ENCODE results near the gene ANG. TPM values are rescaled to one million over a fixed set of nuclear protein-coding genes. Genes with fewer than 3 reads are reported as not detected.
A peak's percentile ranks its signal among the peaks of the same experiment; 100 is the strongest.

The ANG gene
- polyA plus RNA-seq, 4 donors, result 2.9 to 5.0 (median 3.7) TPM

DNA sequence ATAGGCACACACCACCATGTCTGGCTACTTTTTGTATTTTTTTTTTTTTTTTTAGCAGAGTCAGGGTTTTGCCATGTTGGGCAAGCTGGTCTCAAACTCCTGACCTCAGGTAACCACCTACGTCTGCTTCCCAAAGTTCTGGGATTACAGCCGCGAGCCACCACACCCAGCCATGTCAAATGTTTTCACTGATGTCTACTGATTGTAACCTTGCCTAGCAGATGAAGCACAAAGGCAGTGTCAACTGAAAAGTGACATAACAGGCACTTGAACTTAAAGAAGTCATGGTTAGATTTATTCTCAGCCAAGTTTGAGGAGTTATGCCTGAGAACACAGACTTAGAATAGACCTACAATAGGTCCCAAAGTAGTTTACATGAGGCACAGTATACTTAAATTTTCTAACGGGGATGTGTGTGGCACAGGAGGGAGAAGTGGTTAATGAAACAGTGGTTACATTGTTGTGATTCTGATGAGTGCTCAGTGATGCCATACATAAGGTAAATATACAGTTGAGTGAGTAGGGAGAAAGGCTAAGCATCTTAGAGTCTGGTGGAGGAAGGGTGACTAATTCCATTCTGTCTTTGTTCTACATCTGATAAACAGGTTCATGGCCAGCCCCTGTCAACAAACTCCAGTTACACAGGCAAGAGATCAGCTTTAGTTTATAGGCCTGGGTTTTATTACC, 16.8 kb upstream of the ANG start:
- no peak for DNase-seq (ENCODE audit: low read depth in 4 of 4, low spot score in 2 of 4)

DNA sequence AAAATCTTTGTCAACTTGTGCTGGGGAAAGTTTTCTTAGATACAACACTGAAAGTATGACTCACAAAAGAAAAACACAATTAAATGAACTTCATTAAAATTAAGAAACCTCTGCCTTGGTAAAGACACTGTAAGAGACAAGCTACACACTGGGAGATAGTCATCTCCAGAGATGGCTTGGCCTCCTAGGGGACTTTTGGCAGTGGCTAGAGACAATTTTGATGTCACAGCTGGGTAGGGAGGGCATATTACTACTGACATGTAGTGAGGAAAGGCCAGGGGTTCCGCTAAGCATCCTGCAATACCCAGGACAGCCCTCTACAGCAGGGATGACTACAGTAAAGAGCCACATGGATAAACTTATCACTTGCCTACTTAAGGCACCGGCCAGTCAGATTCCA, 12.9 kb upstream of the ANG start:
- no peak for DNase-seq (ENCODE audit: low read depth in 4 of 4, low spot score in 2 of 4)

DNA sequence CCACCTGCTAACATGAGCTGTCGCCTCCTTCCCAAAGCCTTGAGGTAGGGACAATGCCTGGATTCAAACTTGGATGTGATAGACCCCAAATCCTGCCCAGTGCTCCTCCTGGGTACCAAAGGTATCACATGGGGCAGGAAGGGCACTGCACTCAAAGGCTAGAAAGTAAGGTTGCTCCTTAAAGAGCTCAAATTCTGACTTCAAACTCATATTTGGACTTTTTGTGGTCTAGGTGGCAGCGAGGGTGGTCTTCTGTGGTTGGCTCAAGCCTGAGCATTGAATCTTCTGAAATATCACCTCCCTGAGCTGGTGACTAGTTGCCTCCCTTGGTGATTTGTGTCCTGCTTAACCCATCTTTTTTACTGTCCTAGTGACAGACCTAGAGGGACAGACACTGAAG, 12.5 kb upstream of the ANG start:
- DNase-seq (ENCODE audit: low read depth in 4 of 4, low spot score in 2 of 4), result no peak

DNA sequence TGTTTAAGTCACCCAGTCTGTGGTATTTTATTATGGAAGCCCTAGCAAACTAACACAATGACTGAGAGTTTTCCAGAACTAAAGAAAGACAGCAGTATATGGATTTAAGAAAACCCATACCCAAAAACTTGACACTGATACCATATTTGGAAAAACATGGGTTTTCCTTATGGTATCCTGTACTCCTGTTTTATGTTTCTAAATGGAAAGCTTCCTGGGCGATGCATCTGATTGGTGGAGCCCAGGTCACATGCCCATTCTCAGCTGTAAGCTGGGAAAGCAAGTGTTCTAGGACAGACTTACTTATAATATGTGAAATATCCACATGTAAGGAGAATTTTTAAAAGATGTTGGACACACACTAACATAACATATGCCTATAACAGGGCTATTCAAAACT, 8.7 kb upstream of the ANG start:
- no peak for DNase-seq (ENCODE audit: low read depth in 4 of 4, low spot score in 2 of 4)

DNA sequence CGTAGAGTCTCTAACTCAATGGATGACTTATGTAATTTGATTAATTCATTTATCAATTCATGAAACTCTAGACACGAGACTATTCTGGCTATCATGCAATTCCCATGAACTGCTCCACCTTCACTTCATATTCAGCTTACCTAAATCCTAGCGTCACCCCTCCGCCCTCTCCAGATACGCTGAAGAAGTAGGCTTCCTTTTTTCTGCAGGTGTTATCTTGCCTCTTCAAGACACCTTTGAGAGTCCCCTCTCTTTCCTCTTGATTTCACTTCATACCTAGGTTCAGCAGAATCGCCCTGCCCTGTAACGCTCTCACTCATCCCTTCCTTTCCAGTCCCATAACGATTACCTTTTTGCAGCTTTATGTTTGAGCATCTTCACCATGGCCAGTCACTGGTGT, 8.2 kb upstream of the ANG start:
- DNase-seq (ENCODE audit: low read depth in 4 of 4, low spot score in 2 of 4), result no peak

DNA sequence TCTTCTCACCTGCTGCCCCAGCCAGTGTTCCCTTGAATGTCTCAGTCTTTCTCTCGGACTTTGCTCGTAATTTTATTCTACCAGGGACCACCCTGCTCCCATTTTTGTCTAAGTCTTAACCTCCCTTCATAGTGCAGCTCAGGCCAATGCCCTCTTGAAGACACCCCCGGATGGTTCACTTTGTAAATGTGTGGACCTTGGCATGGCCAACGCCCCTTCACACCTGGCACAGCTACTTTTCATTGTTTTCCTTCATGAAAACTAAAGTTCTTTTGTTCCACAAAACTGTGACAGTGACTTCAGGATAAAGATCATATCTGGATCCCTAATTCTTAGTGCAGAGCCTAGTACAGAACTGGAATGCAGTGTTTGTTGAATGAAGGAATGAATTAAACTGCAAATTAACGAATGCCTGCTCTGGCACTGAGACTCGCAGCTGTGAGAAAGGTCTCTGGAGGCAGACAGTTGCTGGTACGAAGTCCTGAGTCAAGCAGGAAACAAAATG, 7.7 kb upstream of the ANG start:
- no peak for DNase-seq (ENCODE audit: low read depth in 4 of 4, low spot score in 2 of 4)

DNA sequence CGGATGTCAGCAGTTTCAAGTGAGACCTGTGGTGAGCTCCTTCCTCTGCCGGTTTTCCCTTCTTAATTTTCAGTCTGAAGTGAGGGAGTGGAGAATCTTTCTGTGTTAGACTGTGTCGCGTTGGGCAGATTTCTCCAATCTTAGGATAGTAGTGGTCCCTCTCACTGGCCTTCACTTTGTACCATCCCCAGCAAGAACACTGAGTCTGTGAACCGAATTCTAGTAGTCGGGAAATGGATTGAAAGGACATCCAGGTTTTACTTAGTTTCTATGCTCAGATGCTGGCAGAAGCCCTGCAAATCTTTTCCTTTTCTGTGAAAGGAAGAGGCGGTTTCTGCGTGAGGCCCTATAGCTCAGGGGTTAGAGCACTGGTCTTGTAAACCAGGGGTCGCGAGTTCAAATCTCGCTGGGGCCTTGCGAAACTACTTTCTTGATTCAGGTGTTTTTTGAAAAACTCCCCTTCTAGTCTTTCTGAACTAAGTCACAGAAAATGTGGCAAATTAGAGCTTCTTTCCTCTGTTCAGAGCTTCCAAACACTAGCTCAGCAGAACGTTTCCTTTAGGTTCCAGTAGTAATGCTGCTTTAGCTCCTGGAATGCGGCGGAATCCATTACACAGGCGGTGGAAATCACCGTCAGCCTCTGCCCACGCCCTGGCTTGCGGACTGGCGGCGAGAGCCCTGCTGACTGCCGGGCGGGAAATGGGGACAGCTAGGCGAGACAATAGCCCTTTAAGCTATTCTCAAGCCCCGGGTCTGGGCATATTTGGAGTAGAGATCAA, 7.0 kb upstream of the ANG start:
- peak; percentile 78 to 93 (median 82) for DNase-seq (ENCODE audit: low read depth in 4 of 4, low spot score in 2 of 4)

DNA sequence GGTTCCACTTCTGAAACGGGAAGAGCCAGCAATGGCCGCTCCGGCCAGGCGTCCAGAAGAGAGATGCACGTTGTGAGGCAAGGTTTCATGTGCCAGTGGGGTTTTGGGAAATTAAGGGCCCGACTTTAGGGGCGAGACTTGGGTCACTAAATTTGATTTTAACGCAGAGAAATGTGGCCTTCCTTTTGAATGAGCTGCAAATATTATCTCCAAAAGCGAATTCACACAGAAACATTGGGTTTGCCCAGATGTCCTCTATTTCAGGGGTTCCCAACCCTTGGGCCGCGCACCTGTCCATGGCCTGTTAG, 6.5 kb upstream of the ANG start:
- peak in 2 of 4 donors; percentile 41 to 70 for DNase-seq (ENCODE audit: low read depth in 4 of 4, low spot score in 2 of 4)

DNA sequence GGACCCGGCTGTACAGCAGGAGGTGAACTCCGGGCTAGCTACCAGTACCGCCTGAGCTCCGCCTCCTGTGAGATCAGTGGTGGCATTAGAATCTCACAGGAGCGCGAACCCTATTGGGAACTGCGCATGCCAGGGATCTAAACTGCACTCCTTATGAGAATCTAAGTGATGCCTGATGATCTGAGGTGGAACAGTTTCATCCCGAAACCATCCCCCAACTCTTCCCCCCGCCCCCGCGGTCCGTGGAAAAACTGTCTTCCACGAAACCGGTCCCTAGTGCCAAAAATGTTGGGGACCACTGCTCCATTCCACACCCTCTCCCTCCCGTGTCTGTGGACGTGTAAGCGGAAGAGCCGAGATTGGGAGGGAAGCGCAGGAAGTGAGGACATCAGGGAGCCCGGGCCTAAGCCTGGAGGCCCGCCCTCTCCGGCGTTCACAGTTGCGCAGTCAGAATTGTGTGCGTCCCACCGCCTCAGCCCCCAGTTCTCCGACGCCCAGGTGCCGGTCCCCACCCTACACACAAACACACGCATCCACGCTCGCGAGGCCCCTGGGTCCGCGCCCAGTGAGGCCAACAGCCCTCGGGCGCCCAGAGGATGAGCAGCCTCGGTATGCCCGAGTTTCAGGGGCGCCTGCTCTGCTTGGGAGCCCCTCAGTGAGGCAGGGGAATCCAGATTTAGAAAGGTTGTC, 6.0 kb upstream of the ANG start:
- peak; percentile 86 to 97 (median 90) for DNase-seq (ENCODE audit: low read depth in 4 of 4, low spot score in 2 of 4)

DNA sequence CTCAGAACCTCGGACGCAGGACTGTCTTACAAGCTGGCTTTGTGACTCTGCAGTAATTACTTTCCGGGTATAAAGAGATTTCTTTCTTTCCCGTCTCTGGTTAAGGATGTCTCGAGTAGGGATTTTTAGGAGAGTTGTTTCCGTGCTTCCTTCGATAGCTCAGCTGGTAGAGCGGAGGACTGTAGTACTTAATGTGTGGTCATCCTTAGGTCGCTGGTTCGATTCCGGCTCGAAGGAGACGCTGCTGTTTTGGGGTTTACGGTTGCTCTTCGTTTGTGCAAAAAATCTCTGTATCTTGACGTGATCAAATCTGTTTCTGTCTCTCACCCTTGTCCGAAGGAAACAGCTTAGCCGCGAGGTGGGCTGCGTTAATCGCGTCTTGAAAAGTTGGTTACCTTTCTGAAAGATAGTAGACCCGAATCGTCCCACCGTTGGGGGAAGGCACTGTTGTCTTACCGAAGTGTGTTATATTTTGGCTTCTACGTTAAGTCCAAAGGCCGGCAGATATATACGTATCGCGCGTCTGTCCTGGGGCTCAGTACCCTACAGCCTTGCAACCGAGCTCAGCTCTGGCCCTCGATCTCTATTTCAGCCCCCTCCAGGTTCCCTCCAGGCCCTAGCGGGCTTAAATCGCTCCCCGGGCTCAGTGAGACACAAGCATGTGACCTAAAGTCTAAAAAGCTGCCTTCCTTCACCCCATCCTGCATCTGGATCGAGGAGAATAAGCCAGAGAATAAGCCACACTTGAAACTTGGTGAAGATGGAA, 5.3 kb upstream of the ANG start:
- DNase-seq (ENCODE audit: low read depth in 4 of 4, low spot score in 2 of 4), result peak; percentile 70 to 90 (median 80)

DNA sequence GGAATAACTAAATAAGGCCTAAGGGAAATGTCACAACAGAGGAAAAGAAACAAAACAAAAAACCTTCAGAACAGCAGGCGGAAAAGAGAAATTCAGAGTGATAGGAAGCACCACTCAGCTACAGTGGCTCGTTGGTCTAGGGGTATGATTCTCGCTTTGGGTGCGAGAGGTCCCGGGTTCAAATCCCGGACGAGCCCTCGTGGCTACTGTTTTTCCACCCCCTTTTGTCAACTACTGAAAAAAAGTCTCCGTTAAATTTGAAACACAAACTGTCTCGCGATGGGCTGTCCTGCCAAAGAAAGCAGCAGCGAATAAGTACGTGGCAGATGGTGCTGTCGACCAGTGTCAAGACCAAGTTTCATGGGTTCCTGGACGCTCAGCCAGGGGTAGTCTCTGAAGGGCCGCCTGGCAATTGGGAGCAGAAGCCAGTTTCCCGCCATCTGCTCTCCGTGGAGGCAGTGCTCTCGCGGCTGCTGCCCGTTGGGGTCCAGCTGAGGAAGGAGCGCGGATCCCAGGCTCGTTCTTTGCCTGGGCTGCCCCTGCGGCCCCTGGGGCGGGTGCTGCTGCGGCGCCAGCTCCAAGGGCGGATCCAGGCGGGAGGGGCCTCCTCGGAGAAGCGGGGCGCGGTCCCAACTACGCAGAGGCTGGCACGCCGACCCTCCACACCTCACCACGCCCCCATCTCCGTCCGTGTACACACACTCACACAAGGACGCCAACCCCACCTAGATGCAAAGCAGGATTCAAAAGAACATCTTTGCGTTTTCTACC, 4.5 kb upstream of the ANG start, which contains the start of gene RNASE4:
TSS of gene RNASE4 (plus strand) at position 670 of the 771 bp plus-strand sequence. CDS start 14,812 bp downstream, outside the sequence.
- peak; percentile 65 to 89 (median 68) for DNase-seq (ENCODE audit: low read depth in 4 of 4, low spot score in 2 of 4)

DNA sequence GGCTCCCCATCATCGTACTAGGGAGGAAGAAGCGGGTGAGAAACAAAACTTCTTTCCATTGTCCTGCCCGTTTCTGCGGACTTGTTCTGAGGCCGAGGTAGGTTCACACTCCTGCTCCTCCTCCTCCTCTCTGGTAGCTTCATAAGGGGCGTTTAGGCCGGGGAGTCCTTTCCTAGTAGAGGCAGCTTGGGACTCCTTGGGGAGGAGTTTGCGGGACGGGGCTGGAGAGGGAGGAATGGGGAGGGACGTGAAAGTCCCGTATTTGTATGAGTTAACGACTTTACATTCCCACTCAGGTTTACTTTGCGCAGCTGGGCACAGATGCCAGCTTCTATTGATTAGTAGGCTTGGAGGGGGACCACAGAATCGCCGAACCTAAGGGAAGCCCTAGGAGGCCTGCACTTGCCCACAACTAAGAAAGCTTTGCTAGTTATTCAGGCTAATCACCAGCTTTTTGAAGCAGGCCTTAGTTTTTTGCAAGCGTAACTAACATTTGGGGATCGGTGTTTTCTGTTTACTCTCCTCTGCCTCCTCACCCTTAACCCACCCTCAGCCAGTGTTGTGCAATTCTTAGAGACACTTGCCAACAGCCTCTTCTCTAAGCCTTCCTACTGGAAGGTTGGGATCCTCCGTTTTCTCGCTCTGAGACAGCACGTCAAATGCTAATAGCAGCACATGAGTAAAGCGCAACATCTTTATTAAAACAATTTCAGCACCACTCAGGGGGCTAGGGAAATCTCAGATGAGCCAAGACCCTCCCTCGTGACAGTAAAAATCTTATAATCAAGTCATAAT, 3.7 kb upstream of the ANG start:
- peak in 1 of 4 donors; percentile 55 for DNase-seq (ENCODE audit: low read depth in 4 of 4, low spot score in 2 of 4)

DNA sequence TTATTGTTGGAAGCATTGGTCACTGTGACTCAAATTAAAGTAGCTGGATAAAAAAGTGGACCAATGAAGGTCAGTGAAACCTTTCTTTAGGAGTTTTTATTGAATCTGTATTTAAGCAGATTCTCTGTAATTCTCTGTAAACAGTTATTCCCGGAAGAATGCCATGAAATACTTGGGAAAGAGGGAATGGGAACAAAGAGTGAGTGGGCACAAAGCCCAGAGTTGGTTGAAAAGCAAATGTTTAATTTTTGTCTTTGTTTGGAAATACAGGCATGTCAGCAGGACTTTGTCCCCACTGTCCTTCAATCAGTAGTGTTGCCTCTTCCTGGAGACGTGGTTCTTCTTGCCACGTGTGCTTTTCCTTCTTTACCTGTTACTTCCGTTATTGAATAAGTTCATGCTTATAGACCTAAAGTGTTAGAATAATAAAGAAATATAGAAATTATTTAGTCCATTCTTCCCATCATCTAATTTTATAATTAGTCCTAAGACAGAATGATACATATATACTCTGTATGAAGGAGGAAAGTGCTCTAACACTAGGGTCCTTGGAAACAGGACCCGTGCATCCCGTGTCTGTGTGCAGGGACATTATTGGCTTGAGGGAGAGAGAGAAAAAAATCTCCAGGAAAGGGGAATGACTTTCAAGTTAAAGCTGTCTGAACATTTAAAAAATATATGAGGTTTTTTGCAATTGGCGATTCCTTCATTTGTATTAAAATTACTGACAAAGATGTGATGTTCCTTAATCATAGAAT, 2.0 kb upstream of the ANG start:
- DNase-seq (ENCODE audit: low read depth in 4 of 4, low spot score in 2 of 4), result no peak

DNA sequence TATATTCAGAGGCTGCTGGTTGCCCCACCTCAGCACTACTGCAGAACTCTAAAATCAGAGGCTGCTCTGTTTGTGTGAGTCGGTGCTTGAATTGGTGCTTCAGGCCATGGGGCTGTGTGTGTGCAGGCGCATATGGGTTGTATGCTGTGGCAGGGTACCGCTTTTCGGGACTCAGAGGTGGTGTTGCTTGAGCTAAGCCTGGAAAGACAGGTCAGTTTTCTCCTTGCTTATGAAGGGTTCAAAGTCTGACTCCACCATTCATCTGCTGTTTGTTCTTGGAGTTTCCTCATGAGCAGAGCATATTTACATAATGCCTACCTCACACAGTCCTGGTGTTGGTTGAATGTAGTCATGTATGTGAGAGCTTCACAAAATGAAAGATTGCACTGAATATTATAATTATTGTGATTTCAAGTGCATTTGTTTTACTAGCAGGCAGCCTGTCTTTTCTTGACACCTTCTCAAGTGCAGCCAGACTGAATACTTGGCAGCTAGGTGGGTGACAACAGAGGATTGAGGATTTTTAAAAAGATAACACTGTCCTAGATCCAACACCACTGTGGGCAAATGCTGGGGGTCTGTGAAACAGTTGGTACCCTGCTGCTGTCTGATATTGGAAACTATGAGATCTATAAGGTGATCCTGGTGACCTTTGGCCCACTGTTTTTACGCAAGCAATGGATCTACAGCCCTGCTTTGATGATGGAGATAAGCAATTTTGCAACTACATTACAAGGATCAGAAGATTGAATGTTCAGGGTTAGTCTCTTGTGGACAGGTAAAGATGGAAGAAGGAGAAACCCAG, 1.0 kb upstream of the ANG start:
- DNase-seq (ENCODE audit: low read depth in 4 of 4, low spot score in 2 of 4), result no peak

DNA sequence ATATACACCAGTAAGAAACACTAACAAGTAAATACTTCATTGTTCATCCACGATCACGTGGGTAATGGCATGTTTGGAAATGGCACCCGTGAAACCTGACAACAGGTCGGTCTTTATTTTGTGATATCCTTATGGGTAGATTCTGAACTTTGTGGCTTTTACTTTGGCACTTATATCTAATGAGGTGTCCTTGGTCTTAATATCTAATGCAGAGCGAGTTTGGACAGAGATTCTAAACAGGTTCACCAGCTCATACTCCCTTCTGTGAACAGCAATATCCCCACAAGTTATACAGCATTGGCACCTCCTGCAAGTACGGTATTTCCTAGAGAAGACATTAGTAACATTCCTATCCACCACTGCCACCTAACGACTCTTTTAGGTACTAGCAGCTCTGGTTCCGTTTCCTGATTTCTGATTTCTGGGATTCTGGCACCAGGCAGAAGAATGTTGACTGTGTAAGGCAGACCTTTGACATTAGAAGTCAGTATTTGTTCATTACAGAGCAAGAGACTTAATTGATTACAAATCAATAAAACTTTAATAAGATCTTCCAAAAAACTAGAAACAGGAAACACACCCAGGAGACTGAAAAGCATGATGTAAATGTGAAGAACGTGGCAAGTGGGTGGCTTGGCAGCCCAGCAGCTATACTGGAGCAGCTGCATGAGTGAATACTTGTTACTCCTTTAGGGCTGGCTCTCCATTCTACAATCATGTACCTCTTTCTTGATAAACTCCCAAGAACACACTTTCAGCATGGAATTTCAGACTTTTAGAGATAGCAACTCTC, 2.5 kb downstream of the ANG start:
- peak; percentile 34 to 75 (median 48) for DNase-seq (ENCODE audit: low read depth in 4 of 4, low spot score in 2 of 4)

DNA sequence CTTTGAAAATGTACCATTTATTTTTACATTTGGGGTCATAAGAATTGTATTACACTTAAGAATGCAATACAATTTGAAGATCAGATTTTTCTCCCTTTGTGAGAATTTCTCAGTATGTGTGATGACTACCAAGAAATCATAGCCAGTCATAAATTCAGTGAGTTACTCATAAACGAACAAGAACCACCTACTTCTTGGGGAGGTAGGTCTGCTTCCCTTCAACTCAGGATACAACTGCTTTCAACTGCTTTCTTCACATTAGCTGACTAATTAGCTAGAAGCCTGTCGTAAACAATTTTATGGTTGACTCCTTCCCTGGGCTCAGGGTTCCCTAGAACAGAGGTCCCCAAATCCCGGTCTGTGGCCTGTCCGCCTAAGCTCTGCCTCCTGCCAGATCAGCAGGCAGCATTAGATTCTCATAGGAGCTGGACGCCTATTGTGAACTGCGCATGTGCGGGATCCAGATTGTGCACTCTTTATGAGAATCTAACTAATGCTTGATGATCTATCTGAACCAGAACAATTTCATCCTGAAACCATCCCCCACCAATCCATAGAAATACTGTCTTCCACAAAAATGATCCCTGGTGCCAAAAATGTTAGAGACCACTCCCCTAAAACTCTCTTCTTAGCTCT, 3.7 kb downstream of the ANG start:
- DNase-seq (ENCODE audit: low read depth in 4 of 4, low spot score in 2 of 4), result no peak

All from left renal cortex interstitium (tissue), 4 donors.